Glomerular visceral epithelial cell (primary cell): ENCODE measurements around the gene IVD.

Experiments
- DNase-seq: peaks from one replicate; pipeline ENCODE4 v3.0.0-alpha.2; 2016; ENCODE audit errors: extremely low spot score

IVD gene

GRCh38 chr15:40405501-40406381, at the start of gene IVD:
TSS of gene IVD (plus strand) at chr15:40405795. CDS start at chr15:40405828, 33 bp downstream.
- DNase-seq: peak; percentile 96

- no peak for DNase-seq
These were observed 49.5 kb upstream of the IVD start for GRCh38 chr15:40355976-40356585.

- no peak for DNase-seq
These were observed 48.3 kb upstream of the IVD start for GRCh38 chr15:40357246-40357645.

- peak; percentile 91 for DNase-seq
These were observed 47.7 kb upstream of the IVD start, which contains the start of gene DISP2 for GRCh38 chr15:40357723-40358470. TSS of gene DISP2 (plus strand) at chr15:40358219. CDS start at chr15:40358322, 103 bp downstream.

- peak; percentile 33 for DNase-seq
These were observed 46.9 kb upstream of the IVD start for GRCh38 chr15:40358471-40359353.

- no peak for DNase-seq
These were observed 45.6 kb upstream of the IVD start for GRCh38 chr15:40360015-40360414.

GRCh38 chr15:40361640-40362039, 44.0 kb upstream of the IVD start:
- no peak for DNase-seq

GRCh38 chr15:40363611-40364010, 42.0 kb upstream of the IVD start:
- DNase-seq: no peak

- no peak for DNase-seq
These were observed 41.3 kb upstream of the IVD start for GRCh38 chr15:40364251-40364650.

GRCh38 chr15:40365016-40365415, 40.6 kb upstream of the IVD start:
- DNase-seq: no peak

GRCh38 chr15:40365624-40366456, 39.8 kb upstream of the IVD start:
- DNase-seq: no peak

- DNase-seq: no peak
These were observed 38.9 kb upstream of the IVD start for GRCh38 chr15:40366457-40367370.

- DNase-seq: no peak
These were observed 38.3 kb upstream of the IVD start for GRCh38 chr15:40367371-40367685.

- peak; percentile 89 for DNase-seq
These were observed 37.6 kb upstream of the IVD start for GRCh38 chr15:40367686-40368611.

GRCh38 chr15:40368719-40369473, 36.7 kb upstream of the IVD start:
- no peak for DNase-seq

- DNase-seq: no peak
These were observed 36.1 kb upstream of the IVD start for GRCh38 chr15:40369474-40369869.

- no peak for DNase-seq
These were observed 35.6 kb upstream of the IVD start for GRCh38 chr15:40369971-40370370.

GRCh38 chr15:40372981-40373380, 32.6 kb upstream of the IVD start:
- no peak for DNase-seq
